GM10266 (cell line): ENCODE measurements around the gene LGALS4.

Experiments used
- DNase-seq: peaks from one replicate; pipeline ENCODE4 v3.0.0; 2012; ENCODE audit errors: extremely low spot score
- TF ChIP-seq, protein P1 (sequence below): IDR thresholded peaks from 2 replicates; pipeline ENCODE4 v1.5.1; 2012; ENCODE audit warnings: mild to moderate bottlenecking, low read depth; ENCODE audit not compliant: control insufficient read depth, insufficient read depth; ENCODE audit errors: missing control alignments

LGALS4 gene

GRCh38 chr19:38846097-38846496 is 33.4 kb upstream of the LGALS4 start:
- TF ChIP-seq, protein P1, sequence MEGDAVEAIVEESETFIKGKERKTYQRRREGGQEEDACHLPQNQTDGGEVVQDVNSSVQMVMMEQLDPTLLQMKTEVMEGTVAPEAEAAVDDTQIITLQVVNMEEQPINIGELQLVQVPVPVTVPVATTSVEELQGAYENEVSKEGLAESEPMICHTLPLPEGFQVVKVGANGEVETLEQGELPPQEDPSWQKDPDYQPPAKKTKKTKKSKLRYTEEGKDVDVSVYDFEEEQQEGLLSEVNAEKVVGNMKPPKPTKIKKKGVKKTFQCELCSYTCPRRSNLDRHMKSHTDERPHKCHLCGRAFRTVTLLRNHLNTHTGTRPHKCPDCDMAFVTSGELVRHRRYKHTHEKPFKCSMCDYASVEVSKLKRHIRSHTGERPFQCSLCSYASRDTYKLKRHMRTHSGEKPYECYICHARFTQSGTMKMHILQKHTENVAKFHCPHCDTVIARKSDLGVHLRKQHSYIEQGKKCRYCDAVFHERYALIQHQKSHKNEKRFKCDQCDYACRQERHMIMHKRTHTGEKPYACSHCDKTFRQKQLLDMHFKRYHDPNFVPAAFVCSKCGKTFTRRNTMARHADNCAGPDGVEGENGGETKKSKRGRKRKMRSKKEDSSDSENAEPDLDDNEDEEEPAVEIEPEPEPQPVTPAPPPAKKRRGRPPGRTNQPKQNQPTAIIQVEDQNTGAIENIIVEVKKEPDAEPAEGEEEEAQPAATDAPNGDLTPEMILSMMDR = no peak

DNA sequence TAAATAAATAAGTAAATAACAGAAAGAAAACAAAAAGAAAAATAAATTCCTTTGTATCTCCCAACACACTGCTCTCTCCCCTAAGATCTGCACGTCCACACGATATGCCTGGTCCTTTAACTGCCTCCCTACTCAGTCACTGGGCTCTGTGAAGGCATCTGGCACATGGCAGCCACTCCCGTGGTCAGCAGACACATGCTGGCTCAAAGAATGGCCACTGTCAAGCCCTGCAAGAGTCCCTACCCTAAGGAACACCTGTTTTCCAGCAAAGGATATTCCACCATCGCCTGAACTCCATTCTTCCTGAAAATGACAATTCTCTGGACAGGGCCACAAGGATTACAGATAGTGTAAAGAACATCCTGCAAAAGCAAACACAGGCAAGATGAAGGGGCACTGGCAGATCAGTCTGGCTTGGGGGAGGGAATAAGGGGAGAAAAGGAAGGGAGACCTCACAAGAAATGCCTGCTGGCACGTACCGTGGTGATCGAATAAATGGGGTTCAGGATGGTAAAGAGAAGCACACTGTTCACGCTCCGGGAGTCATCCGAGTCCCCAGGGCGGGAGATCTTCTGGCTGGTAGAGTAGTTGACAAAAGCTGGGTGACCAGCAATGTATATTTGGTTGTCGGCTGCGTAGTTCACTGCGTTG is 32.8 kb upstream of the LGALS4 start:
- DNase-seq = no peak
- TF ChIP-seq, protein P1 = no peak

More at GRCh38 chr19:38846097-38846496, 33.4 kb upstream of the LGALS4 start:
- DNase-seq = no peak

DNA sequence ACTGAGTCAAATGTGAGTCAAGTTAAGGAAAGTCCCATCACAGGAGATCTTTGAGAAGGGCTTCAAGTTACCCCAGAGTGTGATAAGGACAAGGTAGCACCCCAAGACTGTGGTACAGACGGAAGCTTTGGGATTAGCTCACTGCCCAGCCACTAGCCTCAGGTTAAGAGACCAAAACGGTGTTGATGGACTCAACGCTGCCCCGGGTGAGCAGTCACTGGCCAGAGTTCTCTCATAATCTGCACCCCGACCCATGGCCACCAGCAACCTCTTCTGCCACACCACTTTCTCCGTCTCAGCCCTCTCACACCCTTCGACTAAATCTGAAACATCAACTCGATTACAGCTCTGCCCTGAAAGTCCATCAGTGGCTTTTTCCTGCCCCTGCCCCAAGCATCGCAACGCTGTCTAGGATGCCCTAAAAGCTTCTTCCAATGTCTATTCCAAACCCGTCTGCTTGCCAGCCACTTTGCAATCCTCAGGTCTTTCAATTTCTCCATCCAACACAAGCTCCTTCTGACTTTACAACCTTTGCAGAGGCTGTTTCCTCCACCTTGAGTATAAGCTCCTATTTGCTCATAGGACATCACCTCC is 31.4 kb upstream of the LGALS4 start:
- TF ChIP-seq, protein P1 = no peak

DNA sequence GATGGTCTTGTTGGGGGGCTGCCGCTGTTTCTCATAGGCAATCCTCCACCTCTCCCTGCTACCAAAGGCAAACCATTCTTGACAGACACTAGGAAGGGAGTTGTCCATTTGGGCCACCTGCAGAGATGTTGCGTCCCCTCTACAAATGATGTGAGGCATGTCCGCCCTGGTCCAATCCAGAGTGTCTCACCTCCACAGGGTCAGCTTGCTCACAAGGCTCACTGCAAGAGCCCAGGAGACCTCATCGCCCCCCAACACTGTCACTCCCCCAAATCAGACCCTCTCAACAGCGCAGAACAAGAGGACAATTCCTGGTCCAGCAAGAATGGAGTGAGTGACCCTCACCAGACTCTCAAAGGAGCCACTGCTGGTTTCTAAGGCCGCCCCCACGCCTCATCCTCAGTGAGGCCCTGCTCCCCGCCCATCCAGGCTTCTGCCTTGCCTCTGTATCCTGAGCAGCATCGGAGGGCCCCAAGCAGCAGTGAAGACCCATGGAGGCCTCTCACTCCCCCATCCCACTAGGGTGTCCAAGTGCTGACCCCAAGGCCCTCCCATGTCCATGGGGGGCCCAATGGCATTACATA is 30.5 kb upstream of the LGALS4 start:
- no peak for DNase-seq
- TF ChIP-seq, protein P1 = no peak

More for the DNA sequence above, 31.4 kb upstream of the LGALS4 start:
- no peak for DNase-seq

DNA sequence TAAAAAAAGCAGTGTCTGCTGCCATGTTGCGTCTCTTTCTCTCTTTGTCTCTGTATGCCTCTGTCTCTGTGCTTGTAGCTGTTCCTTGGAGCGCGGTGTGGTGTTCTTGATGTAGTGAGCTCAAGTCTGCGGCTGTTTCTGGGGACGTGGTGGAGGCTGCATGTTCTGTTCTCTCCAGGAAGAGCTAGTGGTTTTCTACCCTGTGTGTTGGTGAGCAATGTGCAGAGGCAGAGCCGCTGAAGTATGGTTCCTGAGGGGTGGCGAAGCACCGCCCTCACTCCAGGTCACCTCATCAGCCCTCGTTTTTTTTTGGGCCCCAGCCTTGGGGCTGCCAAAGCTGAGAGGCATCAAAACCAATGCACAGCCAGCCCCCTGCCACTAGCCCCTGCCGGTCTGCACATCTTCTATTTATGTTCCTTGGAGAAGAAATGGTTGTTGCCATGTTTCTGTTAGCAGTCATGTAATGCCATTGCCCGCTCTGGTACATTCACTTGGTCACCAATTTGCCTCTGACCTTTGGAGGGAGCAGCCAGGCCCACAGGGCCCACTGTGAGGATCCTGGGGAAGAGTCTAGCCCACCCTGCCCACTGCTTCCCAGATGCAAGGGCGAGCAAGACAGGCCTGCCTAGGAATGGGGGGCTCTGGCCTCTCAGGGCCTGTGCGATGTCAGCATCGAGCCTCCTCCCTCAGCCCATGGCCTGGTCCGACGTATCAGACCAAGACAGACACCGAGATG is 29.9 kb upstream of the LGALS4 start:
- DNase-seq = no peak
- TF ChIP-seq, protein P1 = no peak

DNA sequence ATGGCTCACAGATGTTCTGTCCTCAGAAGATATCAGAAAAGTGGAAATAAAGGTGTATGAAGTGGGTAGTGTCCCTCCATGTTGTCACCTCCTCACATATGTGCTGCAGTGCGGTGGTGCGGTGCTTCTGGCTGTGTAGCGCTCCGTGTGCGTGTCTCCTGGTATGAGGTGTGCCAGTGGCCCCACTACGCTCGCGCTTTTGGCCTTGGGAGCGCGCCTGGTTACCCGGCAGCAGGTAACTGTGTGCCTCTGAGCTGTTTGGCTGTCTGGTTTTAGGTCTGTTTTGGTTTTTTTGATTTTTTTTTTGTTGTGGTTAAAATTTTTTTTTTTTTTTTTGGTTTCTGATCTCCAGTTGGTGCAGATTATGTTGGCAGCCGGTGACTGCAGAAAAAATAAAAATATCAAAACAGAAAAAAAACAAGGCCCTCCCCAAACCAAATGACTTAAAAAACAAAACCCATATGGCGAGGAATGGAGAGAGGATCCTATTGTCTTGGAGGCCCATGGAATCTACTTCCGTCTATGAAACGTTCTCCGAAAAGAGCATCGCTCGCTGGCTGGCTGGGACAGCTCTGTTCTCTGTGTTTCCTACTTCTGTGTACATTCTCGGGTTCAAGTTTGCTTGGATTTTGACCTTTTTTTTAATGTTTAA is 29.2 kb upstream of the LGALS4 start:
- TF ChIP-seq, protein P1 = no peak
- no peak for DNase-seq
